NCI-H446 (cell line): ENCODE data around the gene TEX11.
"Not testable (repeated sequence)": the region's sequence is repeated elsewhere in the genome, so short reads cannot be mapped to it uniquely, and the experiment has no call there.

Experiments used
- DNase-seq, 2 experiments: peaks; one replicate each; lab custom pipeline; 2025; lab: John Stamatoyannopoulos, UW

Gene TEX11

GRCh38 chrX:70587158-70587557, 321.4 kb downstream of the TEX11 start:
- DNase-seq: not testable (repeated sequence)

- no peak for DNase-seq
Measured at GRCh38 chrX:70577442-70577841, 331.1 kb downstream of the TEX11 start.

- not testable (repeated sequence) for DNase-seq
Measured at GRCh38 chrX:70569922-70570576, 338.5 kb downstream of the TEX11 start.

- no peak for DNase-seq
Measured at GRCh38 chrX:70554948-70555347, 353.6 kb downstream of the TEX11 start.

DNA sequence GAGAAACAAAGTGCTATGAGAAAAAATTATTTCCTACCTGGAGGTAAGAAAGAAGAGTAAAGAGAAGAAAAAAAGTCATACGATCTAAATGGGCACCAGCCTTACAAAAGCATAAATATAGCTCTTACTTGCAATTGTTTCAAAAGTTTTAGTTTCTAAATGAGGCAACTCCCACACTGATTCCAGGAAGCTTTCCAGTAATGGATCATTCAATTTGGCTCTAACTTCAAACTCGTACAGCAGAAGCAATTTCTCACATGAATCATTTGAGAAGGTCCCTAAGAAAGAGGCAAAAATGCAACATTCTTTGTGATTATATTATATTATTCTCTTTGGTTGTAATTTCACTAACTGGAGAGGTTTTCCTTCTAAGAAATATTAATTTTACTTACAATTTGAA, 354.0 kb downstream of the TEX11 start:
- no peak for DNase-seq

GRCh38 chrX:70554081-70554480, 354.4 kb downstream of the TEX11 start:
- DNase-seq: no peak

- no peak for DNase-seq
Measured at GRCh38 chrX:70553516-70553915, 355.0 kb downstream of the TEX11 start.

DNA sequence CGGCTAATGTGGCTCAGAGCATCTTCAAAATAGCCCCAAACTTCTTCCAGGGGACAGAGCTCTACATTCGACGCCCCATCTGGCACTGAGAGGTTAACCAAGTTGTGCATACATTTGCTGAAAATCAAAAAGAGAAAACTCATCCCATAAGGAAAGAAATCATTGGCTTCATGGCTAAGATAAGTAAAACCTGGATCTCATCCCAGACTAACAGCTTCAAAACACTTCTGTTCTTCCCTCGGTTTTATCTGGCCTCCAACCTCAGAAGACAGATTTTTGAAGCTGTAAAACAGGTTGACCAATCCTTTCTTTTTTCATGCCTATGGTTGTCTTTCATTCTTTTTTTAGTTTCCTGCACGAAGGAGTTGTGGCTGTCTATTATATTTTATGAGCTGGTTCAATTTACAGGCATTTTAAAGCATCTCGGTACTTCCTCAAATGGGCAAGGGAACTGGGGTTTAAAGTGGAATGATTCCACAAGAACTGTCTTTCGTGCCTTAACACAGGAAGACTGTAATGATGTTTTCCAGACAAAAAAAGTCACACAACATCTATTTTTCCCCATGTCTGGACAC, 356.3 kb downstream of the TEX11 start:
- DNase-seq: no peak

GRCh38 chrX:70549429-70549828, 359.1 kb downstream of the TEX11 start:
- DNase-seq: no peak

- no peak for DNase-seq
Measured at GRCh38 chrX:70535198-70535597, 373.3 kb downstream of the TEX11 start.

DNA sequence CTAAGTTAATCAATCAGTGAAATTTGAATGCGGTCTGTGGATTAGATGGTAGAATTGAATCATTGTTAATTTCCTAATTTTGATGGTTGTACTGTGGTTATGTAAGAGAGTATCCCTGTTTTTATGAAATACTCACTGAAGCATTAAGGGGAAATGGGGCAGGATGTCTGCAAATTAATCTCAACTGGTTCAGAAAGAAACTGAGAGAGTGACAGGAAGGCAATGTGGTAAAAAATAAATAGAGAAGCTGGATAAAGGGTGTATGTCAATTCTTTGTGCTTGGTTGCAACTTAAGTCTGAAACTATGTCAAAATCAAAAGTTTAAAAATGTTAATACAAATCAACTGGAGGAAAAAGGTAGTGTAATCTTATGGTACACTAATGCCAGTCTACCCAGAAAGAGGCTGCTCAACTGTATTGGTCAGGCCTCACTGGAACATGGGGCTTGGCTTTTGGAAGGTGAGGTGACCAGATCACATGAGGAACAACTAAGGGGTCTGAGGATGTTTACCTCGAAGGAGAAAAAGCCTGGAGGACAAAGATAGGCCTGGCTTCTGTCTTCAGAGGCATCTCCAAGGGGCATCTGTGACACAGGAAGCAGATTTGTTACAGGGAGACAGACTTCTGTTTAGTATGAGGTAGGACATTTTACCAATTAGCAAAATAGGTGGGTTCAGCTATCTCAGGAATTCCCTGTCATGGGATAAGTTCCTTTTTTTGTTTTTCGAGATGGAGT, 380.7 kb downstream of the TEX11 start:
- DNase-seq: no peak

DNA sequence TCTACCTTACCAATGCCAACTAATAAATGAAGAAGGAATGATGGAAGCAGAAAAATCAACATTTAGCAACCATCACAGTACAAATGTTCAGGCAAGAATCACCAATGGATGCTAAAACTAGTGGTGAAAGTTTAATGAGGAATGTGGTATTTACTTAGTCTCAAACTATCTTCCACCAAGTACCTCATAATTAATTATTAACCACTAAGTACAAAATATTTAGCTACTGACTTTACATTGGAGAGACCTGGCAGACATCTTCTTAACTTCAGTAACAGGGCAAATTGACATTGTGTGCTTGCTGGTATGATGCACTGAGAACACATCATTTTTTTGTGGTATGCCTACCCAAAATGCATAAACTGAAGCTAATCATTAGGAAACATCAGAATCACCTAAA, 381.5 kb downstream of the TEX11 start:
- DNase-seq: no peak

- DNase-seq: no peak
Measured at GRCh38 chrX:70525733-70526132, 382.8 kb downstream of the TEX11 start.

DNA sequence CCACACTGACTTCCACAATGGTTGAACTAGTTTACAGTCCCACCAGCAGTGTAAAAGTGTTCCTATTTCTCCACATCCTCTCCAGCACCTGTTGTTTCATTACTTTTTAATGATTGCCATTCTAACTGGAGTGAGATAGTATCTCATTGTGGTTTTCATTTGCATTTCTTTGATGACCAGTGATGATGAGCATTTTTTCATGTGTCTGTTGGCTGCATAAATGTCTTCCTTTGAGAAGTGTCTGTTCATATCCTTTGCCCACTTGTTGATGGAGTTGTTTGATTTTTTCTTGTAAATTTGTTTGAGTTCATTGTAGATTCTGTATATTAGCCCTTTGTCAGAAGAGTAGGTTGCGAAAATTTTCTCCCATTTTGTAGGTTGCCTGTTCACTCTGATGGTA, 392.8 kb downstream of the TEX11 start:
- DNase-seq: not testable (repeated sequence)

DNA sequence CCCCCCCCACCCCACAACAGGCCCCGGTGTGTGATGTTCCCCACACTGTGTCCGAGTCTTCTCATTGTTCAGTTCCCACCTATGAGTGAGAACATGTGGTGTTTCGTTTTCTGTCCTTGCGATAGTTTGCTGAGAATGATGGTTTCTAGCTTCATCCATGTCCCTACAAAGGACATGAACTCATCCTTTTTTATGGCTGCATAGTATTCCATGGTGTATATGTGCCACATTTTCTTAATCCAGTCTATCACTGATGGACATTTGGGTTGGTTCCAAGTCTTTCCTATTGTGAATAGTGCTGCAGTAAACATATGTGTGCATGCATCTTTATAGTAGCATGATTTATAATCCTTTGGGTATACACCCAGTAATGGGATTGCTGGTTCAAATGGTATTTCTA, 393.2 kb downstream of the TEX11 start:
- DNase-seq: not testable (repeated sequence)

DNA sequence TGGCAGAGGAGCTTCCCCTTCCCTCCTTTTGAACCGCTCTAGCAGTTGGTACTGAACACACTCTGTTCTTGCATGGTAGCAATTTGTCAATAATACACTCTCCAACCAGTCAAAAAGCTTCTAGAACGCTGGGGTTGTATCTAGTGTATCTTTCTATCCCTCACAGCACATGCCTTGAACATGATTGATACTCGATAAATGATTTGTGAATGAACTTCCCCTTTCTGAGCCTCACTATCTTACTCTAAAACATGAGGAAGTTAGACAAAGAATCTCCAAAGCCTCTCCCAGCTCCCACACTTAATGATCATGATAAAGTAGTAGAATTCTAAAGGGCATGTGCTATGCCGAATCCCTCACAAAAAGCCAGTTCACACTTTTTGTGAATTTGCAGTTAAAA, 399.4 kb downstream of the TEX11 start:
- DNase-seq: no peak

DNA sequence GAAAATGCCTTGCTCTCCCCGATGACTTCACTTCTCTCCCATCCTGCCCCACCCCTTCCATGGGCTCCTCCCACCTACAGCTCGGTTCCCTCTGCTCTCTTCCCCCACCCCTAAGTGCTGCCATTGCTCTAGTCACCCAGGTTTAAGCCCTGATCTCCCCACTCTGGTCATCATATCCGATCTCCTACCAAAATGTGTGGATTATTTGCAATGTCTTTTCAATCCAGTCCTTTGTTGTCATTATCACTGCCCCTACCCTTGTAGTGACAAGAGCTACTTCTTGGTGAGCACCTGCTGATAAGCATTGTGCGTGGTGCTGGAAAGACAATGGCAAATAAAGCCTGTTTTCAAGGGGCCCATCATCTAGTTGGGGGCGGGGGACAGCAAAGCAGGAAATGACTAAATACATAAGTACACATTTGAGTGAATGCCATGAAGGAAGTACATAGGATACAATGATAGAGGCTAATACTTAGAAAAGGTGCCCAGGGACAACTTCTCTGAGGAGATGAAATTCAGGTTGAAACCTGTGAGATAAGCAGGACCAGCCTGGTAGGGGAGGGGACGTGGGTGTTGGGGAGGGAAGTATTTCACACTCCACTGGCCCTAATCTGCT, 400.1 kb downstream of the TEX11 start:
- DNase-seq: no peak

DNA sequence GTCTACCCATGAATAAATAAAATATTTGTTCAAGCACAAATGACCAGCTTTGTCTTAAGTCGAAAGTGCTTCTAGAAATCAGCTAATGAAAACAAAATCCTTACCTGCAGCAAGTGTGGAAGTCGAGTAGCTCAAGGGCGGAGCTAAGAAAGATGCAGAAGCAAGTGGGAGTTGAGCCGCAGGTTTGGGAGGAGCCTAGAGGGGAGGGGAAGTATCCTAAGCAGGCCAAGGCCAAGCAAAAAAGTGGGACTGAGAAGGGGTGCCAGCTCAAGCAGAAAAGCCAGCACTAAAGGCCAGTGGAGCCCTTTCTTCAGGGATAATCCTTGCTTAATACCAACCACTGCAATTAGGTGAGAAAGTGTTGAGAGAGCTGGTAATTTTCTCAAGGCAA, 403.1 kb downstream of the TEX11 start:
- DNase-seq: no peak

DNA sequence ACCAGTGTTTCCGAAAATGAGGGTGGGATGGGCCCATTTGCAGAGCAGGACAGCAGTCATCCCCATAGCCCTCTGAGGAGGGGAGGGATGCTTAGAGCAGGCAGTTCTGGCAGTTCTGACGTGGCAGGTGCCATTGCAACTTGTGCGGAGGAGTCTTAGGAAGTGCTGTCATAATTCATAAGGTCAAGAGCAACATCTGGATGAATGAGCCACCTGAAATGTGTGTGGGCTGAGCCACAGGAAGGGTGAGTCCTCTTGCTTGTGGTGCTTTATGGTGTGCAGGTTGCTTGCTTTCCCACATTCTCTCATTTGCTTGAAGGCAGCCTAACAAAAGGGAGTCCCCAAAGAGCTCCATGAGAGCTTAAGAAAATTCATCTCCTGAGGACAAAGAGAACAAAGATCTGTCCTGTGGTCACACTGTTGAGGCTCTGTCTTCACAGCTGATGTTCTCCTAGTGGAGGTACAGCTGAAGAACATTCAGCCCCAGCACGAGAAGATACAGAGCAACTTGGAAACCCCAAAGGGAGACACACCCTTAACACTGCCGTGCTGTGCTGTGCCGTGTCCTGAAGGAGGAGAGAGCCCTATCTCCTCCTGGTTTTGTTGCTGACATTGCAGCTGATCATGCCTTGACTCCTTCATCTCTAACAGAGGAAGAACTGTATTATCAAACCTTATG, 403.6 kb downstream of the TEX11 start:
- no peak for DNase-seq

DNA sequence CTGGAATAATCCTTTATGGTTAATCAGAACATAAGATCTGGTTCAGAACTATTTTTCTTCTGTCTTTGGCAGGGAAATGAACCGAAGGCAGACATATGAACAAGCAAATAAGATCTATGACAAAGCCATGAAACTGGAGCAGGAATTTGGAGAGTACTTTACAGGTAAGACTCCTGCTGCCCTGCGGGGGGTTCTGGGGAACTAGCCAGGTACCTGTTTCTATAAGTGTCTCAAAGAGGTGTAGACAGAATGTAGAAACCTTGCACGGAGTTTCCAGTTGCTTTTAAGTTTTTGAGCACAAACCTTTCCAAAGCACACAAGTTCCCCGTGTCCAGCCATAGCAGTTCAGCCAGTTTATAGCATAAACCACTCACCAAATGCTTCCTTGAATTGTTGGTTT, 407.7 kb downstream of the TEX11 start:
- no peak for DNase-seq

GRCh38 chrX:70498129-70498528, 410.4 kb downstream of the TEX11 start:
- no peak for DNase-seq

DNA sequence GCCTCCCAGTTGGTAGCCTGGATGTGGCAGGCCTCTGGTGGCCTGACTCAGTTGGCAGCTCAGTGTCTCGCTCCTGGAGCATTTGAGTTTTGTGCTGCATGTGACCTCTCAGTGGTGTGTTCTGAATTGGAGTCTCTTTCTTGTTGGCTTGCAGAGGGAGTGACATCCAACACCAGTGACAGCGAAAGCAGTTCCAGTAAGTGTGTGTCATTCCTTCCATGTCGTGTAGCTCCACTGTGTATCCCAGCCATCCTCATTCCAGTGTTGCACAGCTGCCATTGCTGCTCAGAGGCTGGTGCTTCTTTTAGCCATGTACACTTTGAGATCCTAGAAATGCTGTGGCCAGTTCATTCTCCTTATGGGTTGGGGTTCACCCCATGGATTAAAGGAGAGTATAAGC, 411.5 kb downstream of the TEX11 start:
- no peak for DNase-seq
